HCT116 (cell line): Measurements from ENCODE around the gene UPF3B. TPM values are rescaled to one million over a fixed set of nuclear protein-coding genes. Genes with fewer than 3 reads are reported as not detected.

Experiments used
- ATAC-seq: fragments of 200-7000 bp; cut with Tn5 transposase; 2 replicates; pipeline ENCODE4 v1.9.1; 2020; ENCODE audit warnings: mild to moderate bottlenecking, moderate library complexity
- BruUV-seq: library from RNA; stranded (reverse); fragments of 400-500 nt; replicated peaks from 2 replicates; lab custom pipeline; 2021; lab: Mats Ljungman, UMichigan
- CTCF ChIA-PET: fragments of 300-600 bp; sonication (Branson Sonifier 250); formaldehyde crosslinking; loops from one replicate; lab custom pipeline; 2021; ENCODE audit warnings: antibody characterized with exemption; lab: Charles Lee
- POLR2A ChIA-PET: fragments of 300-600, 350-600 bp; sonication (Branson Sonifier 250); formaldehyde crosslinking; loops from one replicate; lab custom pipeline; 2021; ENCODE audit warnings: antibody characterized with exemption; lab: Charles Lee
- RAD21 ChIA-PET, 2 experiments: fragments of 300-600 bp; sonication (Branson Sonifier 250); formaldehyde crosslinking; loops; one replicate each; lab custom pipeline; 2023; ENCODE audit warnings: low total read pairs in 2 of 2; ENCODE audit not compliant: uncharacterized antibody in 2 of 2, unreplicated experiment in 2 of 2, low non-redundant PET in 1 of 2; lab: Charles Lee
- DNase-seq: peaks from one replicate; pipeline ENCODE4 v3.0.0-alpha.2; 2010; ENCODE audit warnings: low read depth, low spot score
- H2AFZ ChIP-seq: fragments of 200-600 bp; shearing (Covaris generic), sonication (generic); 2 replicates; pipeline ENCODE4 v1.6.1; 2017; ENCODE audit warnings: low read depth, mixed run types, mixed read lengths, antibody characterized with exemption, low read length; ENCODE audit not compliant: poor library complexity, severe bottlenecking
- H3K27ac ChIP-seq: 2 replicates; pipeline ENCODE4 v1.5.1; 2012; ENCODE audit warnings: low read depth, low read length
- H3K27me3 ChIP-seq: fragments of 200-600 bp; sonication (generic); 2 replicates; pipeline ENCODE4 v1.6.1; 2016; ENCODE audit warnings: mixed run types, low read length, mixed read lengths; ENCODE audit not compliant: insufficient read depth
- H3K36me3 ChIP-seq, 2 experiments: fragments of 200-500 bp in 1 of 2; fragments of 200-600 bp in 1 of 2; sonication (Bioruptor generic) in 1 of 2; sonication (generic) in 1 of 2; 2 replicates each; pipeline versions ENCODE4 v1.5.1 to v1.6.1; 2014 to 2016; ENCODE audit warnings: low read length in 2 of 2, inconsistent platforms in 1 of 2, mixed read lengths in 1 of 2, mixed run types in 1 of 2; ENCODE audit not compliant: insufficient read depth in 2 of 2, control insufficient read depth in 1 of 2
- H3K4me1 ChIP-seq, 2 experiments: fragments of 200-600 bp in 1 of 2; sonication (generic) in 1 of 2; 2 replicates each; pipeline versions ENCODE4 v1.5.1 to v1.6.1; 2012 to 2017; ENCODE audit warnings: low read length in 2 of 2, inconsistent platforms in 1 of 2, mild to moderate bottlenecking in 1 of 2, mixed read lengths in 1 of 2, mixed run types in 1 of 2, moderate library complexity in 1 of 2; ENCODE audit not compliant: insufficient read depth in 2 of 2, control insufficient read depth in 1 of 2
- H3K4me2 ChIP-seq: fragments of 200-600 bp; sonication (generic); 2 replicates; pipeline ENCODE4 v1.6.1; 2017; ENCODE audit warnings: mixed run types, low read length, mixed read lengths
- H3K4me3 ChIP-seq, 2 experiments: fragments of 200-600 bp in 1 of 2; sonication (generic) in 1 of 2; replicated peaks in 1 of 2; 2 replicates each; pipeline ENCODE4 v1.5.1; 2011 to 2016; ENCODE audit warnings: low read length in 2 of 2, control low read depth in 1 of 2, low read depth in 1 of 2, mild to moderate bottlenecking in 1 of 2, mixed read lengths in 1 of 2, mixed run types in 1 of 2
- H3K79me2 ChIP-seq: fragments of 200-600 bp; sonication (generic); 2 replicates; pipeline ENCODE4 v1.6.1; 2017; ENCODE audit warnings: mild to moderate bottlenecking, mixed run types, low read length, moderate library complexity, mixed read lengths; ENCODE audit not compliant: insufficient read depth
- H3K9ac ChIP-seq: fragments of 200-600 bp; sonication (generic); 2 replicates; pipeline ENCODE4 v1.6.1; 2016; ENCODE audit warnings: low read length, mixed read lengths
- H3K9me2 ChIP-seq: fragments of 200-600 bp; sonication (generic), shearing (Covaris generic); 2 replicates; pipeline ENCODE4 v1.6.1; 2017; ENCODE audit warnings: mixed run types, mild to moderate bottlenecking, moderate library complexity; ENCODE audit not compliant: insufficient read depth
- H3K9me3 ChIP-seq, 2 experiments: fragments of 200-500 bp in 1 of 2; fragments of 200-600 bp in 1 of 2; sonication (Bioruptor generic) in 1 of 2; sonication (generic) in 1 of 2; 2 replicates each; pipeline ENCODE4 v1.6.1; 2014 to 2017; ENCODE audit warnings: low read length in 2 of 2, mixed read lengths in 2 of 2, inconsistent platforms in 1 of 2, low read depth in 1 of 2, mild to moderate bottlenecking in 1 of 2, mixed run types in 1 of 2, moderate library complexity in 1 of 2; ENCODE audit not compliant: control insufficient read depth in 1 of 2, insufficient read depth in 1 of 2
- H4K20me1 ChIP-seq: fragments of 200-600 bp; sonication (generic), shearing (Covaris generic); 2 replicates; pipeline ENCODE4 v1.6.1; 2017; ENCODE audit warnings: mixed run types, mild to moderate bottlenecking, moderate library complexity; ENCODE audit not compliant: insufficient read depth
- ELF1 ChIP-seq: IDR thresholded peaks from 2 replicates; pipeline ENCODE4 v1.6.1; 2012; ENCODE audit warnings: low read depth, borderline replicate concordance
- EZH2 ChIP-seq: fragments of 200-600 bp; sonication (generic); IDR thresholded peaks from 2 replicates; pipeline ENCODE4 v1.6.1; 2017; ENCODE audit warnings: antibody characterized with exemption, mixed run types
- EZH2phosphoT487 ChIP-seq: fragments of 200-600 bp; IDR thresholded peaks from 2 replicates; pipeline ENCODE4 v1.6.1; 2018; ENCODE audit warnings: antibody characterized with exemption, borderline replicate concordance
- FOSL1 ChIP-seq: IDR thresholded peaks from 2 replicates; pipeline ENCODE4 v1.6.1; 2012; ENCODE audit warnings: low read depth
- JUND ChIP-seq: IDR thresholded peaks from 2 replicates; pipeline ENCODE4 v1.6.1; 2012
- POLR2A ChIP-seq: IDR thresholded peaks from 2 replicates; pipeline ENCODE4 v1.7.0; 2011; ENCODE audit warnings: borderline replicate concordance; ENCODE audit not compliant: insufficient read depth, insufficient read length; ENCODE audit errors: extremely low read depth
- POLR2AphosphoS5 ChIP-seq: IDR thresholded peaks from 2 replicates; pipeline ENCODE4 v1.6.1; 2011; ENCODE audit warnings: mild to moderate bottlenecking, low read depth, low read length, moderate library complexity
- RAD21 ChIP-seq: IDR thresholded peaks from 2 replicates; pipeline ENCODE4 v1.6.1; 2012; ENCODE audit warnings: low read depth, mild to moderate bottlenecking
- SIN3A ChIP-seq: IDR thresholded peaks from 2 replicates; pipeline ENCODE4 v1.6.1; 2012; ENCODE audit warnings: low read depth
- SP1 ChIP-seq: IDR thresholded peaks from 2 replicates; pipeline ENCODE4 v1.6.1; 2012; ENCODE audit warnings: low read depth
- YY1 ChIP-seq: IDR thresholded peaks from 2 replicates; pipeline ENCODE4 v1.6.1; 2011; ENCODE audit warnings: low read length, low read depth, moderate library complexity, mild to moderate bottlenecking; ENCODE audit not compliant: insufficient replicate concordance; ENCODE audit errors: extremely low read depth
- ZNF274 ChIP-seq: fragments of 200-500 bp; sonication (Bioruptor generic); IDR thresholded peaks from 2 replicates; pipeline ENCODE4 v1.6.1; 2014; ENCODE audit warnings: mild to moderate bottlenecking, low read depth, low read length, inconsistent platforms
- intact Hi-C: fragments of 100-400 bp; cut with micrococcal nuclease; formaldehyde crosslinking; loops from 2 replicates; pipeline ENCODE4 v1.10.0; 2022
- total RNA-seq: library from RNA; stranded (reverse); gene quantifications from one replicate; pipeline ENCODE4 v1.2.1, GENCODE V29; 2021; ENCODE audit not compliant: unreplicated experiment
- TF ChIP-seq, protein P1 (sequence below): IDR thresholded peaks from 2 replicates; pipeline ENCODE4 v1.6.1; 2011; ENCODE audit warnings: mild to moderate bottlenecking, low read length, moderate library complexity; ENCODE audit not compliant: insufficient replicate concordance; ENCODE audit errors: extremely low read depth
- TF ChIP-seq, protein P2 (sequence below): IDR thresholded peaks from 2 replicates; pipeline ENCODE4 v1.6.1; 2012
- TF ChIP-seq, protein P3 (sequence below): IDR thresholded peaks from 2 replicates; pipeline ENCODE4 v1.6.1; 2012
- TF ChIP-seq, protein P4 (sequence below): IDR thresholded peaks from 2 replicates; pipeline ENCODE4 v1.6.1; 2012; ENCODE audit warnings: low read depth

UPF3B gene
- total RNA-seq, 1 experiment from 2014 or later, result 11.9 TPM

DNA sequence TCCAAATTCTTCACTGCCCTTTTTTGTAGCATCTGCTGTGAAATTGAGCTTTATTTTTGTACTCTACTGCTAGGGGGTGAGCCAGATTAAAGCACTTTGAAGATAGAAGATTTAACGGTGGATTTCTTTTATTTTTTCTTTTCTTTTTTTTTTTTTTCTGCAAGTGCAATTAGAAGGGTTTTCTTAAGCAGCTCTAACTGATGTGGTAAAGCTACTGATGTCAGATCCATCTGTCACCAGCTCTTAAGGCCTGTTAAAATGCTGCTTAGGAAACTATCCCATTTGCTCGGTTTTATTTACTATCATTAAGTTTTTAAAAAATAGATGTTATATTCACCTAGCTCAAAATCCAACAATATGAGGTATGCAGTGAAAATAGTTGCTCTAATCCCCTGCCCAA lies 26.0 kb upstream of the UPF3B start:
- Histone ChIP-seq H3K36me3 (peaks cover 7% of the 10 kb centered on the region in 2 experiments; a peak in 2 of 4 replicates), H3K9ac (no peak overlapping the region), H3K27me3 (no peaks in the 10 kb centered on the region), H3K79me2 (peaks cover 24% of the 10 kb centered on the region), H3K27ac (no peak overlapping the region), H4K20me1 (no peaks in the 10 kb centered on the region), H3K9me3 (no peaks in the 10 kb centered on the region), H3K9me2 (no peaks in the 10 kb centered on the region), H3K4me2 (no peak overlapping the region), H2AFZ (no peak overlapping the region), H3K4me3 (no peak overlapping the region), H3K4me1 (no peaks in the 10 kb centered on the region)
- ATAC-seq, result no peak
- ChIA-PET CTCF (interaction anchor here (1.8 kb wide), 1 partner anchor 9 kb away, joined by 11 read pairs; no protein-coding TSS in a partner anchor), RAD21 (no interaction called here), POLR2A (no interaction called here)
- no TSS peak for BruUV-seq
- no peak for DNase-seq
- TF ChIP-seq, protein P1, sequence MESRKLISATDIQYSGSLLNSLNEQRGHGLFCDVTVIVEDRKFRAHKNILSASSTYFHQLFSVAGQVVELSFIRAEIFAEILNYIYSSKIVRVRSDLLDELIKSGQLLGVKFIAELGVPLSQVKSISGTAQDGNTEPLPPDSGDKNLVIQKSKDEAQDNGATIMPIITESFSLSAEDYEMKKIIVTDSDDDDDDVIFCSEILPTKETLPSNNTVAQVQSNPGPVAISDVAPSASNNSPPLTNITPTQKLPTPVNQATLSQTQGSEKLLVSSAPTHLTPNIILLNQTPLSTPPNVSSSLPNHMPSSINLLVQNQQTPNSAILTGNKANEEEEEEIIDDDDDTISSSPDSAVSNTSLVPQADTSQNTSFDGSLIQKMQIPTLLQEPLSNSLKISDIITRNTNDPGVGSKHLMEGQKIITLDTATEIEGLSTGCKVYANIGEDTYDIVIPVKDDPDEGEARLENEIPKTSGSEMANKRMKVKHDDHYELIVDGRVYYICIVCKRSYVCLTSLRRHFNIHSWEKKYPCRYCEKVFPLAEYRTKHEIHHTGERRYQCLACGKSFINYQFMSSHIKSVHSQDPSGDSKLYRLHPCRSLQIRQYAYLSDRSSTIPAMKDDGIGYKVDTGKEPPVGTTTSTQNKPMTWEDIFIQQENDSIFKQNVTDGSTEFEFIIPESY, result no peak
- TF ChIP-seq, protein P2, sequence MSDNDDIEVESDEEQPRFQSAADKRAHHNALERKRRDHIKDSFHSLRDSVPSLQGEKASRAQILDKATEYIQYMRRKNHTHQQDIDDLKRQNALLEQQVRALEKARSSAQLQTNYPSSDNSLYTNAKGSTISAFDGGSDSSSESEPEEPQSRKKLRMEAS, result no peak
- TF ChIP-seq POLR2AphosphoS5 (no peak), ZNF274 (no peak), POLR2A (no peak), RAD21 (no peak), FOSL1 (no peak), YY1 (no peak), JUND (no peak), EZH2phosphoT487 (no peak), SIN3A (no peak), SP1 (no peak), EZH2 (no peak), ELF1 (no peak)
- TF ChIP-seq, protein P3, sequence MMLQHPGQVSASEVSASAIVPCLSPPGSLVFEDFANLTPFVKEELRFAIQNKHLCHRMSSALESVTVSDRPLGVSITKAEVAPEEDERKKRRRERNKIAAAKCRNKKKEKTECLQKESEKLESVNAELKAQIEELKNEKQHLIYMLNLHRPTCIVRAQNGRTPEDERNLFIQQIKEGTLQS, result no peak
- TF ChIP-seq, protein P4, sequence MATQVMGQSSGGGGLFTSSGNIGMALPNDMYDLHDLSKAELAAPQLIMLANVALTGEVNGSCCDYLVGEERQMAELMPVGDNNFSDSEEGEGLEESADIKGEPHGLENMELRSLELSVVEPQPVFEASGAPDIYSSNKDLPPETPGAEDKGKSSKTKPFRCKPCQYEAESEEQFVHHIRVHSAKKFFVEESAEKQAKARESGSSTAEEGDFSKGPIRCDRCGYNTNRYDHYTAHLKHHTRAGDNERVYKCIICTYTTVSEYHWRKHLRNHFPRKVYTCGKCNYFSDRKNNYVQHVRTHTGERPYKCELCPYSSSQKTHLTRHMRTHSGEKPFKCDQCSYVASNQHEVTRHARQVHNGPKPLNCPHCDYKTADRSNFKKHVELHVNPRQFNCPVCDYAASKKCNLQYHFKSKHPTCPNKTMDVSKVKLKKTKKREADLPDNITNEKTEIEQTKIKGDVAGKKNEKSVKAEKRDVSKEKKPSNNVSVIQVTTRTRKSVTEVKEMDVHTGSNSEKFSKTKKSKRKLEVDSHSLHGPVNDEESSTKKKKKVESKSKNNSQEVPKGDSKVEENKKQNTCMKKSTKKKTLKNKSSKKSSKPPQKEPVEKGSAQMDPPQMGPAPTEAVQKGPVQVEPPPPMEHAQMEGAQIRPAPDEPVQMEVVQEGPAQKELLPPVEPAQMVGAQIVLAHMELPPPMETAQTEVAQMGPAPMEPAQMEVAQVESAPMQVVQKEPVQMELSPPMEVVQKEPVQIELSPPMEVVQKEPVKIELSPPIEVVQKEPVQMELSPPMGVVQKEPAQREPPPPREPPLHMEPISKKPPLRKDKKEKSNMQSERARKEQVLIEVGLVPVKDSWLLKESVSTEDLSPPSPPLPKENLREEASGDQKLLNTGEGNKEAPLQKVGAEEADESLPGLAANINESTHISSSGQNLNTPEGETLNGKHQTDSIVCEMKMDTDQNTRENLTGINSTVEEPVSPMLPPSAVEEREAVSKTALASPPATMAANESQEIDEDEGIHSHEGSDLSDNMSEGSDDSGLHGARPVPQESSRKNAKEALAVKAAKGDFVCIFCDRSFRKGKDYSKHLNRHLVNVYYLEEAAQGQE, result no peak
- intact Hi-C loops, result loop anchor here (5.0 kb wide), 1 partner anchor 86 kb away; the partner anchor contains the start of gene RPL39
